ENCODE data around the gene MIER2.

DNA sequence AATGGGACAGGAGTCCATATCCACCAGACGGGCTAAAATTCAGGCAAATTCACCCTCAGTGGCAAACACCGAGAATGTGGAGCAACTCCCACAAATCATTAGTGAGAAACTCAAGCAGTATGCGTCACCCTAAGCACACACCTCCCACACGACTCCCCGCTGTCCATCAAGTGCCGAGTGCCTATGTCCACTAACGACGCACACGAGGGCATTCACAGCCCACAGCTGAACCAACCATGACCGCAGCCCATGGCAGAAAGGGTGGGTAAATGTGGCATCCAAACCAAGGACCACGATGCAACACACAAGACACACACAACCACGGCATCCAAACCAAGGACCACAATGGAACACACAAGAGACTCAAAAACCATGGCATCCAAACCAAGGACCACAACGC lies 22.0 kb downstream of the MIER2 start:
- TF ChIP-seq, protein P1, sequence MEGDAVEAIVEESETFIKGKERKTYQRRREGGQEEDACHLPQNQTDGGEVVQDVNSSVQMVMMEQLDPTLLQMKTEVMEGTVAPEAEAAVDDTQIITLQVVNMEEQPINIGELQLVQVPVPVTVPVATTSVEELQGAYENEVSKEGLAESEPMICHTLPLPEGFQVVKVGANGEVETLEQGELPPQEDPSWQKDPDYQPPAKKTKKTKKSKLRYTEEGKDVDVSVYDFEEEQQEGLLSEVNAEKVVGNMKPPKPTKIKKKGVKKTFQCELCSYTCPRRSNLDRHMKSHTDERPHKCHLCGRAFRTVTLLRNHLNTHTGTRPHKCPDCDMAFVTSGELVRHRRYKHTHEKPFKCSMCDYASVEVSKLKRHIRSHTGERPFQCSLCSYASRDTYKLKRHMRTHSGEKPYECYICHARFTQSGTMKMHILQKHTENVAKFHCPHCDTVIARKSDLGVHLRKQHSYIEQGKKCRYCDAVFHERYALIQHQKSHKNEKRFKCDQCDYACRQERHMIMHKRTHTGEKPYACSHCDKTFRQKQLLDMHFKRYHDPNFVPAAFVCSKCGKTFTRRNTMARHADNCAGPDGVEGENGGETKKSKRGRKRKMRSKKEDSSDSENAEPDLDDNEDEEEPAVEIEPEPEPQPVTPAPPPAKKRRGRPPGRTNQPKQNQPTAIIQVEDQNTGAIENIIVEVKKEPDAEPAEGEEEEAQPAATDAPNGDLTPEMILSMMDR (IDR thresholded peaks at IDR 0.05), result no peak
- TF ChIP-seq CBX2 (IDR thresholded peaks at IDR 0.05; ENCODE audit: borderline replicate concordance, low read depth), result no peak
- no peak for TF ChIP-seq JUN (IDR thresholded peaks at IDR 0.05)
- TF ChIP-seq ZFP36 (IDR thresholded peaks at IDR 0.05; ENCODE audit: borderline replicate concordance, partially characterized antibody), result no peak
- no peak for TF ChIP-seq CHD4 (IDR thresholded peaks at IDR 0.05; ENCODE audit: borderline replicate concordance)
- TF ChIP-seq, protein P2, sequence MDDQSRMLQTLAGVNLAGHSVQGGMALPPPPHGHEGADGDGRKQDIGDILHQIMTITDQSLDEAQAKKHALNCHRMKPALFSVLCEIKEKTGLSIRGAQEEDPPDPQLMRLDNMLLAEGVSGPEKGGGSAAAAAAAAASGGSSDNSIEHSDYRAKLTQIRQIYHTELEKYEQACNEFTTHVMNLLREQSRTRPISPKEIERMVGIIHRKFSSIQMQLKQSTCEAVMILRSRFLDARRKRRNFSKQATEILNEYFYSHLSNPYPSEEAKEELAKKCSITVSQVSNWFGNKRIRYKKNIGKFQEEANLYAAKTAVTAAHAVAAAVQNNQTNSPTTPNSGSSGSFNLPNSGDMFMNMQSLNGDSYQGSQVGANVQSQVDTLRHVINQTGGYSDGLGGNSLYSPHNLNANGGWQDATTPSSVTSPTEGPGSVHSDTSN (IDR thresholded peaks at IDR 0.05), result no peak

All from A549 (cell line).